H54 (cell line): Measurements from ENCODE around the gene PUM1.
"Not testable (repeated sequence)": the region's sequence is repeated elsewhere in the genome, so short reads cannot be mapped to it uniquely, and the experiment has no call there.

Experiments
- DNase-seq: peaks from one replicate; pipeline ENCODE4 v3.0.0; 2011; ENCODE audit warnings: low spot score, mixed read lengths; ENCODE audit not compliant: insufficient read length
- FAIRE-seq: peaks from 3 replicates; lab custom pipeline; 2011; peaks lifted over from hg19 to GRCh38; lab: Jason Lieb, UNC
- POLR2A ChIP-seq: IDR thresholded peaks from 2 replicates; pipeline ENCODE4 v1.6.1; 2011; ENCODE audit warnings: low read depth, mild to moderate bottlenecking, low read length

PUM1 gene

DNA sequence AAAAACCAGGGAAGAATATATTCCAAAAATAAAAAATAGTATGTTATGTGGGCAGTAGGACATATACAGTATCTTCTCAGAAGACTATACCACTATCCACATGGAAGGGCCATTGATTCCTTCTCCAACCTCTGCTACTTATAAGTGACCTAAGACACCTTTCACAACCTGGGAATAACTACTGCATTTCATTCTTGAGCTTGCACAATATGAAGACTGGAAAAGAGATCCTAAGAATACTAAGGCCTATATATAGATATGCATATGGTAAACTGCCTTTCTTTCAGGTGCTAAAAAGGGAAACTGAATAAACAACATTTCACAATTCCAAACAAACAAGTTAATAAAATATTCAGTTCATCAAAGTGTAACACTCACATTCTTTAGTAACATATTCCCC lies 125.0 kb downstream of the PUM1 start:
- DNase-seq, result no peak
- no peak for TF ChIP-seq POLR2A
- no peak for FAIRE-seq

DNA sequence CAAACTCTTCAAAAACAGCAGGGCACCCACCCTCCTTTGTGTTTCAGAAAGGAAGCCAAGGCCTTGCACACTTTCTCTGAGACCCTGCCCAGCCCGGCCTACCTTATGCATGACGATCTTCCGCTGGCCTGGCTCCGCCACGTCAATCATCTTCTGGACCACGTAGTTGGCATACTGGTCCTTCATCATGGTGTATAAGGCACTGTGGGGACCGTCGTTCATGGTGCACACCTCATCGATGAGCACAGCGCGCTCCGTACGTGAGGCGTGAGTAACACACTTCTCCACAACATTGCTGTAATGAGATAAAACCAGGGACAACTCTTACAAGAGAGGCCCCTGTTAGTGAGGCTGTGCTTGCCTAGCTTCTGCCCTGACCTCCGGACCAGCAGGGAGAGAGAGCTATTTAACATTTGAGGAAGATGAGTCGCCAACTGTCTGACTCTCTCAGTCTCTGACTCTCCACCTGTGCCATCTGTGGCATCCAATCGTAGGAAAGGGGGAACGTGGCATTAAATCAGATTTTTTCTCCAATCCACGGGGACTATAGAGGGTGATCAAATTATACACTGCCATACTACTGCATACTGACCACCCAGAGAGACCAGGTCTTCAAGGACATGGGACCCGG lies 128.9 kb downstream of the PUM1 start:
- DNase-seq, result no peak
- TF ChIP-seq POLR2A, result no peak
- FAIRE-seq, result no peak

DNA sequence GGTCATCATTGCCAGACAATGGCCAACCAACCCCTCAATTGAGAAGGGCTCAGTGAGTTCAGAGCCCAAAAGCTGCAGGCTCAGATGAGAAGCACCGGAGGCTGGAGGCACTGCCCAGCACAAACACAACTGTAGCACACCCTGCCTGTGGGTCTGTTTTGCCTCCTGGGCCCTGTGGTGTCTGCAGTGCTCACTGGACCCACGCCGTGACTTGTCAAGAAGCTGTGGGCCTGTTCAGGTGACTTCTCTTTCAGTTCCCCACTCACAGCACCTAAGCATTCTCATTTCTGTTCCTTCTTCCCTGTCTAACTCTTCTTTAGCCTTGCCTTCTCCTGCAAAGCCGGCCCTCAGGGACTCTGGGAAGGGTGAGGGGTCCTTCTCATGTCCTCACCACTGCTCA lies 129.8 kb downstream of the PUM1 start:
- not testable (repeated sequence) for FAIRE-seq, DNase-seq

DNA sequence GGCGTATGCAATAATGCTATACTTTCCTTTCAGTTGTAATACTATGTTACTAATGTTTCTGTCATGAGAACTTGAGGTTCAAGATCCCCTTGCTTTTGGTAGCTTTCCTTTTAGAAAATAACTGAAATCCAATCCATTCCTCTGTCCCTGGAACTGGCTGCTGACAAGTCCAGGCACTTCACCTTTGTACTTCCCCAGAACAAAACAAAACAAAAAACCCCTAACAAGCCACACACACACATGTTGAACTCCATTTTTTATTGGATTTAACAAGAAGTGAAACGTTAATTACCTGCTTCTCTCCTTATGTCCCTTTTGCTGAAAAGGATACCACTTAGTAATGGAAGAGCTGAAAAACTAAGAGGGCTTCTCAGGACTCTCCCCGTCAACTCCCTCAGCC lies 130.9 kb downstream of the PUM1 start:
- no peak for FAIRE-seq

DNA sequence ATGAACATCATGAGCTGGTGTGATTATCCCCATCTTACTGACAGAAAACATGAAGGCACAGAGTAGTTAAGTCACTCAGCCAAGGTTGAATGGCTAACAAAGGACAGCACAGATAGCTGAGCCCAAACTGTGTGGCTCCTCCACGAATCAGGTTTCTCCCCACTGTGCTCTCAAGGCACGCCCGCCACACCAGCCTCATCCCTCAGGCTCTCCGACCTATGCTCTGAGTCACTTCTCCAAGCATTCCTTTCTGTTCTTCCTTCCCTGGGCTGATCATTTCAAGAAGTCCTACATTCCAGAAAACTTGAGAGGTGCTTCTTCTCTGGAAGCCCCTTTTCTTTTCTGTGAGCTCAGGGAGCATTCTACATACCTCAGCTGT lies 131.7 kb downstream of the PUM1 start:
- no peak for TF ChIP-seq POLR2A
- peak; percentile 33 for FAIRE-seq
- DNase-seq, result peak; percentile 47

More for the DNA sequence above, 130.9 kb downstream of the PUM1 start:
- no peak for TF ChIP-seq POLR2A
- no peak for DNase-seq

DNA sequence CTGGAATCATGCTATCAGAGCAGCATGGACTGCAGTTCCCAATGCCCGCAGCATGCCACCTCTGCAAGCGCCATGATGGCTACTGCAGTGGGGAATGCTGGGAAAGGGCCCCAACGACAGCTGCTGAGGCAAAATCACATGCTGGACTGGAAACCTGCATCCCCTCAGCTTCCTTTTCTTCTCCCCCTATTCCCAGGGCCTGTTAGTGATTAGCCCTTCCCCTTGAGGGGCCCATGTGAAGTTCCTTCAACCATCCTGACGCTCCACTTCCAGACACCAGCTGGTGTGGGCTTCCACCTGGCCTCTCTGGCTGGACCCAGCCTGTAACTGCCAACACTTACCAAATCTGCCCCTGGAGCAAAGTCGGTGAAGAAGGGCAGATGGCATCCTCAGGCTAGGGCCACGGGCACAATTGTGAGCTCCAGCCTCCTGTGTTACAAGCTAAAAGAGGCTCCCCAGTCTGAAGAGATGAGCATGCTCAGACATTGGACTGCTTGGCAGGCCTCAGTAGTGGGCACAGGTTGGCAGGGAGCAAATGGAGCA lies 134.8 kb downstream of the PUM1 start:
- FAIRE-seq, result no peak
- no peak for DNase-seq

DNA sequence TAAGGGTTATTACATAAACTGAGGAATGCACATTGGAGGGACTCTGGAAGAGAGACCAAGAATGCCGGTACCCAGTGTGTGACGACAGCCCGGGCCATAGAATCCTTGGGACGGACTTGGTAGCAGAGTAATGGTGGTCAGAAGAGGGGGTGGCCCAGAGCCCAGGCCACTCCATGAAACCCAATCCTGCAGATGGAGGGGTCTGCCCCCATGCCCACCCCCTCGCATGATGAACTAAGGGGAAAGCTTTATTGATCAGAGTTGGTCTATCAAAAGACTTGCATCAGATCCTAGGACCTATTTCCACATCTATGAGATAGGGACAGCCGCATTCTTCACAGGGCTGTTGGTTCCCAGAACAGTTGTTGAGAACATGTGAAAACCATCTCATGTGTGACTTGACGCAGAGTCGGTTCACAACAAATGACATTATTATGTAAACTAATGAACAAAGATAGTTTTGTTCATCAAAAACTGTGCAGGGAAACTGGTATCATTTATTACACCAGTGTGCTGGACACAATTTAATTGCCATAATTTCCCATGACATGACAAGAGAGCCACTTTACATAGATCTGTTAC lies 135.5 kb downstream of the PUM1 start:
- TF ChIP-seq POLR2A, result no peak
- DNase-seq, result no peak
- no peak for FAIRE-seq

More for the DNA sequence above, 134.8 kb downstream of the PUM1 start:
- no peak for TF ChIP-seq POLR2A

DNA sequence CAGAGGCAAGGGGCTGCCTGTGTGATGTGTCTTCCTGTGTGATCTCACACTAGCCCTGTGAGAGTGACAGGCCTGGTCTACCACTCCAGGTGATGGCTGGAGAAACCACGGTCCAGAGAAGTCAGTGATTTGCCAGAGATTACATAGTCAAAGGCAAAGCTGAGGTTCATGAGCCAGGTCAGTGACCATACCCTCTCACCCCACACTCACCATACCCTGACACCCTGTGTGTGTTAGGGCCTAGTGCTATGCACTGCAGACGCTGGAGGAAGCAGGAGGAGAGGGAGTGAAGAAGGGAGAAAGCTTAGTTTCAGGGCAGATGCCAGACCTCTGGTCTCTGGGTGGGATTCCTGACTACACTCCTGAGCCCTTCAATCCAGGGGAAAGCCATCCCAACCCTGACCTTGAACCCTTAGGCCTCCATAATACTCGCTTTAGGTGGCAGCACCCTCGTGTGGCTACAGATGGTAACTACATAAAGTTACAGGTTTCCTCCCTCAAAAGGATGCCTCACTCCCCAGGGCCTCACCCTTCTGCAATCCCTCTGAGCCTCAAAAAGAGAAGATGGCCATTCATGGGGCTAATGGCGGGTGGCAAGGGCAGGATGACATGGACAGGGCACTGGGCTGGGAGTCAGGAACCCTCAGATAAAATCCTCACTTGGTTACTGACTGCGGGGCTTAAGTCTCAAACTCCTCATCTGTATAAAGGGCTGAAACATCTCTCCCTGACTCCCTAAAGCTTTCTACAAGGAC lies 136.2 kb downstream of the PUM1 start:
- TF ChIP-seq POLR2A, result no peak
- DNase-seq (no peak), FAIRE-seq (peak; percentile 43)

DNA sequence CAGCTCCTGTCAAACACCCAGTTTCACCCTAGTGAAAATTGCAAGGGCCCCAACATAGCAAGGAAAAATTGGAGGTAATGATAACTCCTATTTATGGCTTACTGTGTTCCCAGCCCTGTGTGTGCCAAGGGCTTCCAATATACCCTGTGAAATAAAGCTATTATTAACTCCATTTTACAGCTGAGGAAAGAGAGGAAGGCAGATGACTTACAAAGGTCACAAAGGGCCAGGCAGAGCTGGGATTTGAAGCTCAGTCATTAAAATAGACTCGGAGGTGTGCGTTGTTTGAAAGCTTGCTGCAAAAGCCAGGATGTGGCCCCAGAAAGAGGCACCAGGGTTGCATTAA lies 136.8 kb downstream of the PUM1 start:
- TF ChIP-seq POLR2A, result no peak
- no peak for DNase-seq
- no peak for FAIRE-seq

DNA sequence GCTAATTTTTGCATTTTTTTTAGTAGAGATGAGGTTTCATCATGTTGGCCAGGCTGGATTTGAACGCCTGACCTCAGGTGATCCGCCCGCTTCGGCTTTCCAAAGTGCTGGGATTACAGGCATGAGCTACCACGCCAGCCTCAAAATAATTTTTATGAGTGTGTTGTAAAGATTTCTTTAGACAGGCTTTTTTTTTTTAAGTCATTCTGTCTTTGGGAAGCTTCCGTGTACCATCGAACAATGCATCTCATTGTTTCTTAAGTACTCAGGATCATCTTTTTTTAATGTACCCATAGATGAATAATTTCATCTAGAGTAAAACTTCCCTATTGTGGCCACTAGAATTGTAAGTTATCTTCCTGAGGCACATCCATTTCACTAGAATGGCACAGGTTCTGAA lies 137.3 kb downstream of the PUM1 start:
- no peak for DNase-seq

DNA sequence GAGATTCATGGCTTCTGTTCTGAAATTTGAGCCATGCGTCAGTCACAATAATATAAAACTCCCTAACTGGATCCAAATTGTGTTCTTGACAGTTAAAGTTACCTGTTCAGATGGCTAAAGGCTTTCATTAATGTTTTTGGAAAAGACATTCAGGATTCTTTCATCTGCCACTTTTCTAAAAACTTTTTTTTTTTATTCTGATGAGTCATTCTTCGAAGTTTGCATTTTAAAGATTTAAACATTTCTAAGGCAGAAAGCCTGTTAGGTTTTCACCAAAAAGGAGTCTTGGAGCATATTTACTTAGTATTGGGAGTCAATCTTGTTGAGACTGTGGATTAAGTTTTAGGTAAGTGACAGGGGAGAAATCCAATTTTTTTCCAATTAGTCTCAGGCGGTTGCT lies 138.1 kb downstream of the PUM1 start:
- TF ChIP-seq POLR2A, result no peak
- FAIRE-seq, result no peak
- DNase-seq, result no peak

More for the DNA sequence above, 137.3 kb downstream of the PUM1 start:
- FAIRE-seq, result no peak
- TF ChIP-seq POLR2A, result no peak

DNA sequence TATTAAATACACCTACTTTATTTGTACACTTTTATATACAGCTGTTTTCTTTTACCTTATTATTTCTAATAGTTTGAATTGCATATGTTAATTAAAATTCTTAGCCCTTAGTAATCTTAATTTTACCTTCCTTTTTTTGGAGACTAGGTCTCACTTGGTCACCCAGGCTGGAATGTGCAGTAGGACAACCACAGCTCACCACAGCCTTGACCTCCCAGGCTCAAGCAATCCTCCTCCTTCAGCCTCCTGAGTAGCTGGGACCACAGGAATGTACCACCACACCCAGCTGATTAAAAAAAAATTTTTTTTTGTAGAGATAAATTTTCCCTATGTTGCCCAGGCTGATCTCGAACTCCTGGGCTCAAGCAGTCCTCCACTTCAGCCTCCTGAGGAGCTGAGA lies 141.9 kb downstream of the PUM1 start:
- DNase-seq, result no peak
- TF ChIP-seq POLR2A, result no peak
- FAIRE-seq, result no peak

DNA sequence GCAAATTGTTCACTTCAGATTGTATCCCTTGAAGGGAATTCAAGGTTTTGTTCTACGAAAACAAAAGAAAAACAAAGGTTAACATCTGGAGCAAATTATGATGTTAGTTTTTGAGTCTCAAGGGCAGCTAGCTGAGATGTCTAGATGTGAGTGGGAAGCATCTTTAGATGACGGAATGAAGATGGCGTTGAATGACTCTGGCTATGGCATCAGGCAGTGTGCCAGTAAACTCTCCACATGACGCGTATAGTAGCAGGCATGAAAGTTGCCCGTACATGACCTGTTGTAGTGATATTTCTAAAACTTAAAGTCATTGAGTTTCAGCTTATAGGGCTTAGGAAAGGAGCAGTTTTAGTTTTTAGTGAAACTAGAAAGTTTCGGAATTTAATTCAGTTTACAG lies 144.7 kb downstream of the PUM1 start:
- DNase-seq (no peak), FAIRE-seq (no peak)
- no peak for TF ChIP-seq POLR2A
